ENCODE data around the gene SEPTIN11.

The SEPTIN11 gene

DNA sequence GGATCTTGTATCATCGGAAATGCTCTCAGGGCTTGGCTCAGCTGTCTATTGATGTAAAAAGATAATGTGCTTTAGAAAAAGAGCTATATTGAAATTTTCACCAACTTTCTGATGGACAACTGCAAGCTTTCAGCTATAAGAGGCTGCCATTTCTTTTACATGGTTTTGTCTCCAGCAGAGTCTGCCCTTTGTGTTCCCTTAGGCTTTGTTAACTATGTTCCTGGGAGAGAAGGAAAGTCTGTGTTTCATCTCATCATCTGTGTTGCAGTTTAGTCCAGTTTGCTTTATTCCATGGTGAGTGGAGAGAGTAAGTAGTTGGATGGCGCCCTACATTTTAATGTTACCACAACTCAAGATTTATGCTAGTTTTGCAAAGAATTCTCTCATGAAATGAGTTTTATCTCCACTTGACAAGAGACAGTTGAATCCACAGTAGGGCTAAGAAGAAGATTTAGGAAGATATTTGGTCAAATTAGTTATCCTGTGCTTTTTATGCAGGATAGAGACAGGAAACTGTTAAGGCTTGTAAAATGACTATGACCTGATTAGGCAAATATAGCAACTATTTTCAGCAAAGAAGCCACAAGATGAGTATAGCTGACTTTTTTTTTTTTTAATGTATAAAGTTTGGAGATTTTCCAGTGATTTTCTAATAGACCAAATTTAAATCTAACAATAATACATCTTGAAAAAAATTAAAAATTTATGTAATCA lies 16.5 kb downstream of the SEPTIN11 start:
- H3K27ac ChIP-seq (ENCODE audit: low read depth, low read length): no peak overlapping the region
- no peaks in the 10 kb centered on the region for H3K9me3 ChIP-seq (ENCODE audit: insufficient read depth, low read length)
- no peak for TF ChIP-seq EZH2phosphoT487 (conservative IDR thresholded peaks at IDR 0.05; ENCODE audit: low read length)
- TF ChIP-seq, protein P1, sequence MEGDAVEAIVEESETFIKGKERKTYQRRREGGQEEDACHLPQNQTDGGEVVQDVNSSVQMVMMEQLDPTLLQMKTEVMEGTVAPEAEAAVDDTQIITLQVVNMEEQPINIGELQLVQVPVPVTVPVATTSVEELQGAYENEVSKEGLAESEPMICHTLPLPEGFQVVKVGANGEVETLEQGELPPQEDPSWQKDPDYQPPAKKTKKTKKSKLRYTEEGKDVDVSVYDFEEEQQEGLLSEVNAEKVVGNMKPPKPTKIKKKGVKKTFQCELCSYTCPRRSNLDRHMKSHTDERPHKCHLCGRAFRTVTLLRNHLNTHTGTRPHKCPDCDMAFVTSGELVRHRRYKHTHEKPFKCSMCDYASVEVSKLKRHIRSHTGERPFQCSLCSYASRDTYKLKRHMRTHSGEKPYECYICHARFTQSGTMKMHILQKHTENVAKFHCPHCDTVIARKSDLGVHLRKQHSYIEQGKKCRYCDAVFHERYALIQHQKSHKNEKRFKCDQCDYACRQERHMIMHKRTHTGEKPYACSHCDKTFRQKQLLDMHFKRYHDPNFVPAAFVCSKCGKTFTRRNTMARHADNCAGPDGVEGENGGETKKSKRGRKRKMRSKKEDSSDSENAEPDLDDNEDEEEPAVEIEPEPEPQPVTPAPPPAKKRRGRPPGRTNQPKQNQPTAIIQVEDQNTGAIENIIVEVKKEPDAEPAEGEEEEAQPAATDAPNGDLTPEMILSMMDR (IDR thresholded peaks at IDR 0.05; ENCODE audit: insufficient read depth, low read length, poor library complexity, severe bottlenecking): no peak
- no peak overlapping the region for H3K9ac ChIP-seq (ENCODE audit: low read length)
- peaks cover 10% of the 10 kb centered on the region; the same call in 1 of the 2 replicates for H3K79me2 ChIP-seq (ENCODE audit: insufficient read depth, low read length)
- H4K20me1 ChIP-seq (ENCODE audit: low read depth, low read length): no peaks in the 10 kb centered on the region
- H3K4me2 ChIP-seq (ENCODE audit: low read depth, low read length, poor library complexity, severe bottlenecking): no peak overlapping the region
- H2AFZ ChIP-seq (ENCODE audit: low read depth, low read length, severe bottlenecking): no peak overlapping the region
- H3K9me2 ChIP-seq (replicated peaks; ENCODE audit: insufficient read depth, low read length): no peaks in the 10 kb centered on the region
- H3F3A ChIP-seq (ENCODE audit: insufficient read depth): no peaks in the 10 kb centered on the region
- H3K4me3 ChIP-seq (ENCODE audit: insufficient read depth, low read length, poor library complexity, severe bottlenecking): no peak overlapping the region
- no peaks in the 10 kb centered on the region for H3K27me3 ChIP-seq (ENCODE audit: low read length)
- no peaks in the 10 kb centered on the region for H3K36me3 ChIP-seq (ENCODE audit: low read length)

DNA sequence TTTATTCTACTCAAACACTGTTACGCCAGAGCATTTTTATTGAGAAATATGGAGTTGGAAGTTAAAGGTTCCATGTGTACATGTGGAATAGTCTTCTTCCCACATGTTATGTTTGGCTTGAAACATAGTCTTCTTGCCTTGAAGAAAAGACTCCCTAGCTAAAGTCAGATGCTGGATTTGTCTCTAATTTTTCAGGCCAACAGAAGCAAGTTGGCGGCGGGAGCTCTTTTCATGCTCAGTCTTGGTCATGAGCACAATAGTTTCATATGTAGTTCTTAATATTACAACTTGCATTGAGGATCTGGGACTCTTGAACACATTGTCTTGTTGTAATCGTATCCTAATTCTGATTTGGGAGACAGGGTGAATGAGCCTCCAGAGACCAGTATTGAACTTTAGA lies 19.4 kb downstream of the SEPTIN11 start:
- Histone ChIP-seq H3K36me3 (ENCODE audit: low read length) (no peaks in the 10 kb centered on the region), H3F3A (ENCODE audit: insufficient read depth) (no peaks in the 10 kb centered on the region), H3K4me2 (ENCODE audit: low read depth, low read length, poor library complexity, severe bottlenecking) (no peak overlapping the region), H3K4me3 (ENCODE audit: insufficient read depth, low read length, poor library complexity, severe bottlenecking) (no peak overlapping the region), H3K9me2 (replicated peaks; ENCODE audit: insufficient read depth, low read length) (no peaks in the 10 kb centered on the region), H2AFZ (ENCODE audit: low read depth, low read length, severe bottlenecking) (no peak overlapping the region), H3K79me2 (ENCODE audit: insufficient read depth, low read length) (peaks cover 10% of the 10 kb centered on the region; the same call in 1 of the 2 replicates), H3K9me3 (ENCODE audit: insufficient read depth, low read length) (no peaks in the 10 kb centered on the region), H3K27ac (ENCODE audit: low read depth, low read length) (no peak overlapping the region), H4K20me1 (ENCODE audit: low read depth, low read length) (no peaks in the 10 kb centered on the region), H3K9ac (ENCODE audit: low read length) (no peak overlapping the region), H3K27me3 (ENCODE audit: low read length) (no peaks in the 10 kb centered on the region)
- no peak for TF ChIP-seq EZH2phosphoT487 (conservative IDR thresholded peaks at IDR 0.05; ENCODE audit: low read length)
- TF ChIP-seq, protein P1 (IDR thresholded peaks at IDR 0.05; ENCODE audit: insufficient read depth, low read length, poor library complexity, severe bottlenecking): no peak

DNA sequence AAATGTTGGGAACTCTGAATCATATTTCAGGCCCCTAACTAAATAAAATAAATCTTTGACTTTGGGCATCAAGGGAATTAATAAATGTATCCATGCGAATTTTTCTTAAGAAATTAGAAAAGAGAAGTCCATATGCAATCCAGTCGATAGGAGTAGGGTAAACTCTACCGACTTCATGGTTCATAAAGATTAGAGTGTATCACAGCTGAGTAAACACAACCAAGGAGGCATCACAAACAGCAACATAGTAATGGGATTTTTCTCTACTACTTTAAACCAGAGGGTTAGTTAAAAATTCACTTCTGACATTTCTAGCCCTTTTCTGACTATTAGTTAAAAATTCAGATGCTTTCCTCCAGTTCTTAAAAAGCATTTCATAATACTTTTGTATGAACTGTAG lies 19.9 kb downstream of the SEPTIN11 start:
- H3K4me3 ChIP-seq (ENCODE audit: insufficient read depth, low read length, poor library complexity, severe bottlenecking): no peak overlapping the region
- no peaks in the 10 kb centered on the region for H3K9me3 ChIP-seq (ENCODE audit: insufficient read depth, low read length)
- H3K79me2 ChIP-seq (ENCODE audit: insufficient read depth, low read length): peaks cover 6% of the 10 kb centered on the region; the same call in 1 of the 2 replicates
- no peaks in the 10 kb centered on the region for H3K9me2 ChIP-seq (replicated peaks; ENCODE audit: insufficient read depth, low read length)
- no peaks in the 10 kb centered on the region for H3K27me3 ChIP-seq (ENCODE audit: low read length)
- H4K20me1 ChIP-seq (ENCODE audit: low read depth, low read length): no peaks in the 10 kb centered on the region
- no peak for TF ChIP-seq EZH2phosphoT487 (conservative IDR thresholded peaks at IDR 0.05; ENCODE audit: low read length)
- H3K36me3 ChIP-seq (ENCODE audit: low read length): no peaks in the 10 kb centered on the region
- H2AFZ ChIP-seq (ENCODE audit: low read depth, low read length, severe bottlenecking): no peak overlapping the region
- no peak overlapping the region for H3K9ac ChIP-seq (ENCODE audit: low read length)
- H3K4me2 ChIP-seq (ENCODE audit: low read depth, low read length, poor library complexity, severe bottlenecking): no peak overlapping the region
- no peaks in the 10 kb centered on the region for H3F3A ChIP-seq (ENCODE audit: insufficient read depth)
- no peak overlapping the region for H3K27ac ChIP-seq (ENCODE audit: low read depth, low read length)

DNA sequence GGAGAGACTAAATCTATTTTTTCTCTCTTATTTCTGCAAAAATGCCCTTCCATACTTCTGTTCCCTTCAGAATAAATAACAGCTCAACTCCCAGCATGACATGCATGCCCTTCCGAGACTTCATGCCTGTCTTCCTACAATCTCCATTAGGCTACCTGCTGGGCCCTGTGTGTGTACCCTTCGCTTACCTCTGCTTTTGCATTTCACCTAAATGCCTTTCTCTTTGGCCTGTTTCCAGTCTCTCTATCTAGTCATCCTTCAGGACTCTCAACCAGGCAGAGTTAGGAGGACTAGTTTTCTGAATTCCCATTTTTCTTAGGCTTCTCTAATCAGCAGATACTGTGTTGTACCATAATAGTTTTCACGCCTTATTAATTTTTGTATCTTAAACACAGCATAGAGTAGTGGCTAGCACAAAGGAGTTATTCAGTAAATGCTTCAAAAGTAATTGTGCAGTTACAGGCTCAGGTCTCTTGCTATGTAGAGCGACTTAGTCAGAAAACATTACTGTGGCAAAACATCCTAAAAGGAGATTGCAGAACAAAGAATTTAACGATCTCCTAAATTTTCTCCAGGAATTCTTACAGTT lies 20.5 kb downstream of the SEPTIN11 start:
- H3F3A ChIP-seq (ENCODE audit: insufficient read depth): no peaks in the 10 kb centered on the region
- peaks cover 2% of the 10 kb centered on the region; the same call in 1 of the 2 replicates for H3K79me2 ChIP-seq (ENCODE audit: insufficient read depth, low read length)
- H3K4me2 ChIP-seq (ENCODE audit: low read depth, low read length, poor library complexity, severe bottlenecking): no peak overlapping the region
- no peaks in the 10 kb centered on the region for H3K9me2 ChIP-seq (replicated peaks; ENCODE audit: insufficient read depth, low read length)
- H2AFZ ChIP-seq (ENCODE audit: low read depth, low read length, severe bottlenecking): no peak overlapping the region
- H3K36me3 ChIP-seq (ENCODE audit: low read length): no peaks in the 10 kb centered on the region
- H4K20me1 ChIP-seq (ENCODE audit: low read depth, low read length): no peaks in the 10 kb centered on the region
- H3K9ac ChIP-seq (ENCODE audit: low read length): no peak overlapping the region
- H3K9me3 ChIP-seq (ENCODE audit: insufficient read depth, low read length): no peaks in the 10 kb centered on the region
- no peaks in the 10 kb centered on the region for H3K27me3 ChIP-seq (ENCODE audit: low read length)
- TF ChIP-seq, protein P1 (IDR thresholded peaks at IDR 0.05; ENCODE audit: insufficient read depth, low read length, poor library complexity, severe bottlenecking): no peak
- TF ChIP-seq EZH2phosphoT487 (conservative IDR thresholded peaks at IDR 0.05; ENCODE audit: low read length): no peak
- H3K27ac ChIP-seq (ENCODE audit: low read depth, low read length): no peak overlapping the region
- no peak overlapping the region for H3K4me3 ChIP-seq (ENCODE audit: insufficient read depth, low read length, poor library complexity, severe bottlenecking)
